Measurements from ENCODE around the gene DCXR.

Gene DCXR

DNA sequence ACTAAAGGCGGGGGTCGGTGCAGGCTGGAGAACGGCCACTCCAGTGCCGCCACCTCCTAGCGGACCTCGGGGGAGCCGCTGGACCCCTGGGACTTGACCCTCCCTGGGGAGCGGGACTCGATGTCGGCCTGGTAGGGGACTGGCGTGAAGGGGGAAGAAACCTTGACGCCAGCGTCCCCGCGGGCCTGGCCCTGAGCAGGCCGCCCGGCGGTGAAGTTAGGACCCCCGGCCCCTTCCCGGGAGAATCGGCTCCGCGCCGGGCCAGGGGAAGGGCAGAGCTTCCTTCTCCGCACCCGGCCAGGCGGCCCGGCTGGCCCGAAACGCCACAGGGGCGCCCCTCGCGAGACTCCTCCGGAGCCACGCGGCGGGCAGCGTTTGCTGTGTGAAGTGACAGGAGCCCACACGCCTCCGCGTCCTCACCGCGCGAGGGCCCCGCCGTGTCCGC, 27.7 kb upstream of the DCXR start:
- Histone ChIP-seq H3K9me3 (ENCODE audit: control insufficient read depth, low read length) (no peaks in the 10 kb centered on the region), H3K36me3 (ENCODE audit: control insufficient read depth, insufficient read depth, low read length) (no peaks in the 10 kb centered on the region), H3K4me3 (ENCODE audit: low read length) (peak overlapping the region; percentile 74), H3K9ac (ENCODE audit: low read length) (peak overlapping the region; percentile 79), H3K27me3 (ENCODE audit: control insufficient read depth, insufficient read depth, low read length) (no peaks in the 10 kb centered on the region), H3K4me1 (ENCODE audit: control insufficient read depth, insufficient read depth, low read length) (peaks cover 20% of the 10 kb centered on the region)

DNA sequence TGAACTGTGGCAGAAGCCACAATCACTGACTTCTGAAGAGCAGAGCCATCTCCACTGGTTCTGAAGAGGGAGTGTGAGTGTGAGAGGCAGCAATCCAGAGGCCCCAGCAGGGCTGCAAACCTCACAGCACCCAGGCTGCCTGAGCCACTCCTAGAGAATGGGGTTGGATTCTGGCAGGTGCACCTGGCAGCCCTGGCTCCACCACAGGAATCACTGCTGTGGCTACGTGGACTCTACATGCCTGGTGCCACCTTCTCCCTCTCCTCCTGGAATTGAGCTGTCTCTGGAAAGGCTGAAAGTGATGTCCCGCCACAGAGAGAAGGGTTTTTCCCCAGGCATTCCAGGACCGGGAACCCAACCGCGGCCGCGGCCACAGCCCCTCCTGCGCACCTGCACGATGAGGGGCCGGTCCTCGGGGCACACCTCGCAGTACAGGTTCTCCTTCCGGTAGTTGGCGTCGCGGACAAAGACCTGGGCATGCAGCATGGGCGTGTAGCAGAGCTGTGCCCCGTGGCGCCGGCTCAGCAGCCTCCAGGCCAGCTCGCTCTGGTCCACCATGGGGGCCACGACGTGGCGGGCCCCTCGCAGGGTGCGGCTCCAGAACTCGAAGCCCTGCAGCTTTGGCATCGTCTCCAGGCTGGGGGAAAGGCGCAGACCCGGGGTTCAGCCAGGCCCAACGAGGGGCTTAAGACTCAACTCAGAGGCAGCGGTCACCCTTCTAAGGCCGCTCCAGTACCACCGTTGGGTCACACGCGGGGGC, 27.1 kb upstream of the DCXR start:
- Histone ChIP-seq H3K4me3 (ENCODE audit: low read length) (peak overlapping the region; percentile 74), H3K27me3 (ENCODE audit: control insufficient read depth, insufficient read depth, low read length) (no peaks in the 10 kb centered on the region), H3K36me3 (ENCODE audit: control insufficient read depth, insufficient read depth, low read length) (no peaks in the 10 kb centered on the region), H3K4me1 (ENCODE audit: control insufficient read depth, insufficient read depth, low read length) (peaks cover 20% of the 10 kb centered on the region), H3K9ac (ENCODE audit: low read length) (peak overlapping the region; percentile 79), H3K9me3 (ENCODE audit: control insufficient read depth, low read length) (no peaks in the 10 kb centered on the region)

DNA sequence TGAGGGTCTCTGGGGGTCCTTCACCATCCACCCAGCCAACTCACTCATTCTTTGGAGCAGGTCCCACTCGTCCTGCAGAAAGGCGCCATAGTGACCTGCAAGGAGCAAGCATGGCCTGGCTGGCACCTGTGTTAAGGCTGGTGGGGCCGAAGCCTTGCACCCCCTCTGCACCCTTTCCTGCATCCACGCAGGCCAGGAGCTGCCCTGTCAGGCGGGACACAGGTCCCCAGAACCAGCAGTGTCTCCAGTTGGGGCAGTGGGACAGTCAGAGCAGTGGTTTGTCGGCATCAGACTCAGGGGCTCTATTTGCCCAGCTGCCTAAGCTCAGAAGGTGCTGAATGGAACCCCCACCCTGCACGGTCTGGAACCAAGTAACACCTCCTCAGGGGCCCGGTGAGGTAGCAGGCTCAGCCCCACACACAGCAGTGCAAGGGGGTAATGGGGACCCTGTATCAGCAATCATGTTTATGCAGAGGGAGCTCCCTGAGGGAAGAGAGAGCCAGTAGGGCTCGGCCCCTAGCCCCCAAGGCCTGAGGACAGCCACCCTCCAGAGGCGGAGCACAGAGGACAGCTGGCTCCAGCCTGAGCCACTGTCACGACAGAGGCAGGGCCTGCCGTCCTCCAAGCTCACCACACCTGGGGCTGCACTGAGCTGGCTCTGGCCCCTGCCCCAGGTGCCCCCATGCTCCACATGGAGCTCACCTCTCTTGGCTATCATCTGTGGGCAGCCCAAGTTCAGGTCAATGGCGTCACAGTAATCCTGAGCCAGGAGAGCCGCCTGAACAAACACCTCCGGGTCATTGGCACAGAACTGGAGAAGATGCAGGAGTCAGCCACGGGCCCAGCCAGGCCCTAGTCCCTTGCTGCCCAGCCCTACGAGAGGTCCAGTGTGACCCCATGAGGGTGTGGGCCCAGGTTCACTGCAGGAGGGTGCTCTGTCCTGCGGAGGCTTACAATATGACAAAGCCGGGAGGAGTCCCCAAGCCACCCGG, 26.2 kb upstream of the DCXR start:
- Histone ChIP-seq H3K4me1 (ENCODE audit: control insufficient read depth, insufficient read depth, low read length) (peaks cover 20% of the 10 kb centered on the region), H3K27me3 (ENCODE audit: control insufficient read depth, insufficient read depth, low read length) (no peaks in the 10 kb centered on the region), H3K9me3 (ENCODE audit: control insufficient read depth, low read length) (no peaks in the 10 kb centered on the region), H3K9ac (ENCODE audit: low read length) (no peak overlapping the region), H3K36me3 (ENCODE audit: control insufficient read depth, insufficient read depth, low read length) (no peaks in the 10 kb centered on the region), H3K4me3 (ENCODE audit: low read length) (peak overlapping the region; percentile 74)

DNA sequence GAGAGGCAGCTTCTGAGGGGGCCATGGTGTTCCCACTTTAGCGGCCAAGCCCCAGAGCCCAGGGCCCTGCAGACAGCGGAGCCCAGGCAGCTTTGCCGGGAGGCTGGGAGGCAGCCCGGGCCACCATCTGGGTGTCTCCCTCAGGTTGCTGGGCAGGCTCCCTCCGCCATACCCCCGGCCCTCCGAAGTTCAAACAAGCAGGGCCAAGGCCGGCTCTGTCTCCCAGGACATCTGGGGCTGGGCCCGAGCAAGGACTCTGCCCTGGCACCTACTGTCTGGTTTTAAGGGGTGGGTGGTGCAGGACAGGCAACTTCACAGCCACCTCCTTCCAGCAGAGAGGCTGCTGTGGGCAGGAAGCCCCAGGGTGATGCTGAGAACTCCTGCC, 25.5 kb upstream of the DCXR start:
- no peak overlapping the region for H3K4me3 ChIP-seq (ENCODE audit: low read length)
- H3K36me3 ChIP-seq (ENCODE audit: control insufficient read depth, insufficient read depth, low read length): no peaks in the 10 kb centered on the region
- no peaks in the 10 kb centered on the region for H3K27me3 ChIP-seq (ENCODE audit: control insufficient read depth, insufficient read depth, low read length)
- peaks cover 20% of the 10 kb centered on the region for H3K4me1 ChIP-seq (ENCODE audit: control insufficient read depth, insufficient read depth, low read length)
- no peaks in the 10 kb centered on the region for H3K9me3 ChIP-seq (ENCODE audit: control insufficient read depth, low read length)
- H3K9ac ChIP-seq (ENCODE audit: low read length): no peak overlapping the region

DNA sequence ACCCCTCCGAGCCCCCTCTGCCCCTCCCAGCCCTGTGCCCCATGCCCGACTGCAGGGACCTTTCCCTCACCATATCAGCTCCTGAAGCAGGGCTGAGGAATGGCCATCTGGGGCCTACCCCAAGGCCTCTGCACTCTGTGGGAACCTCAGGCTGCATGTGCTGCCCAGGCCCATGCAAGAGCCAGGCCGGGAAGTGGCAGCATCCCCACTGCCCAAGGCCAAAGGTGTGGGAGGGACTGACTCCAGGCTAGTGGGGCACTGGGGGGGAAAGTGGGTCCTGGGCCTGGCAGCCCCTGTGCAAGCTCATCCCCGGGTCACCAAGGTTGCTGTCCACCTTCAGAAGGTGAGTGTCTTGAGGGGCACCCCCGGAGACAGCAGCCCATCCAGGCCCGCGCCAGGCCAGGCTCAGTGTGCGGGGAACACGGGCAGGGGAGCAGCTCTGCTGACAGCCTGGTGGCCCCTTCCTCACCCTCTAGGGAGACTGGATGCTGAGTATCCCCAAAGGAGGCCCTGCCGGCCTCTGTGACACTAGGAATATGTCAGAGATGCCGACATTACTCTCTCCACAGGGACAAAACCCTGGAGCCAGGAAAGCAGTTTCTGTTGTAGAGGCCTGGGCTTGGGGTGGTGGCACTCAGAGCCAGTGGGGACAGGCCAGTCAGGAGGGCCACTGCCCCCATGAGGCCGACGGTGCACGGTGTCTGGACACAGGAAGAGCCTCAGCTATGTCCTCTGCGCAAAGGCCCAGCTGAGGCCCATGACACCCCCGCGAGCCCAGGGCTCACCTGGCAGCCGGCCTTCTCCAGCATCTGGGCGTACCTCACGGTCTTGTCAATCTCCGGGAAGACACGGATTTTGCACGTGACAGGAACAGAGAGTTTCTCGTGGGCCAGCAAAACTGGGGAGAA, 24.8 kb upstream of the DCXR start:
- peaks cover 20% of the 10 kb centered on the region for H3K4me1 ChIP-seq (ENCODE audit: control insufficient read depth, insufficient read depth, low read length)
- H3K9me3 ChIP-seq (ENCODE audit: control insufficient read depth, low read length): no peaks in the 10 kb centered on the region
- no peaks in the 10 kb centered on the region for H3K36me3 ChIP-seq (ENCODE audit: control insufficient read depth, insufficient read depth, low read length)
- no peak overlapping the region for H3K4me3 ChIP-seq (ENCODE audit: low read length)
- H3K27me3 ChIP-seq (ENCODE audit: control insufficient read depth, insufficient read depth, low read length): no peaks in the 10 kb centered on the region
- no peak overlapping the region for H3K9ac ChIP-seq (ENCODE audit: low read length)

DNA sequence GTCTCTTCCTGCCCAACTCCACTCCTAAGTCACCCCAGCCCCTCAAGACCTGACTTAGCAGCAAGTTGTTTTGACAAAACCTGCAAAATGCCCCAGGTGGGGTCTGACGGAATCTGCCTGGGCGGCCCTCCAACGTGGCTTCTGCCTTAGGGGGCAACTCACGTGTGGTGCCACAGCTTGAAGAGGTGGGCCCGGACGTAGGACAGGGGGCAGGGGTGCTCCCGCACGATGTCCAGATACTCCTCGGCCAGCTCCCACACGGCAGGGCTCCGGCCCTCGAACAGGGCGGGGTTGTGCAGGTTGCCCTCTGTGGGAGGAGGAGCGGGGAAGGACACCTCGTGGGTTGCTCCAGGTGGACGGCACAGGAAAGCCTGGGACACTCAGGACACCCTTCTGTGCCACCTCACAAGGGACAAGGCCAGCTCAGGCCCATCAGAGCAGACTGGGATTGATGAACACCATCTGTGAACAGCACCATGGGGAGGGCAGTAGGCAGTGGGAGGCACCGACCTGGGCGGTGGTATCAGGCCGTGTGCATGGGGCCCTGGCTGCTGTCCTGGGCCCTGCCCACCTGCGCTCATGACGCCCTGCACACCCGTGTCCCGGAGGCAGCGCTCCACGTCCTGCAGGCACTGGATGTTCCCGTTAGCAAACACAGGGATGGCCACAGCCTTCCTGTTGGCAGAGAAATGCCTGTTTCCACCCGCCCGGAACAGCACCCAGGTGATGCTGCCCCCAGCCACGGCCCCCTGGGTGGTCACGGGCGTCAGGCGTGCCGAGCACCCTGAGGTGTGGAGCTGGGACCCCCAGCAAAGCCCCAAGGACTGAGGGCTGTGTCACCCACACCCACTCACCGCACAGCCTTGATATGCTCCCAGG, 23.8 kb upstream of the DCXR start:
- Histone ChIP-seq H3K9ac (ENCODE audit: low read length) (no peak overlapping the region), H3K36me3 (ENCODE audit: control insufficient read depth, insufficient read depth, low read length) (no peaks in the 10 kb centered on the region), H3K4me1 (ENCODE audit: control insufficient read depth, insufficient read depth, low read length) (peaks cover 20% of the 10 kb centered on the region), H3K9me3 (ENCODE audit: control insufficient read depth, low read length) (no peaks in the 10 kb centered on the region), H3K4me3 (ENCODE audit: low read length) (no peak overlapping the region), H3K27me3 (ENCODE audit: control insufficient read depth, insufficient read depth, low read length) (no peaks in the 10 kb centered on the region)

DNA sequence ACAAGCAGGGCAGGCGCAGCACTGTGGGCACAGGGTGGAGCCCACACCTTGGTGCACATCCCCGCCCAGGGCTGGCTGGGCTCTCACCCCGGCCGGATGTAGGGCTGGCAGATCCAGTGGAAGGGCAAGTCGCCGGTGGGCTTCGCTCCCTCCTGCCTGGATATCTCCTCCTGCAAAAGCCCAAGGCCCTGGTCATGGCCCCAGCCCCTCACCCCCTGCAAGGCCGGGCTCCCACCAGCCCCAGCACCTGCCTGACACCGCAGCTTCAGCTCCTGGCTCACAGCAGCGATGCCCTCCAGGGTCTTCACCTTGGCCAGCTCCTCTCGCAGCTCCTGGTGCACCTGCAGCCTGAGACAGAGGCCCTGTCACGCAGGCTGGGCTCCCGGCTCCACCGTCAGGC, 23.1 kb upstream of the DCXR start:
- peaks cover 16% of the 10 kb centered on the region for H3K4me1 ChIP-seq (ENCODE audit: control insufficient read depth, insufficient read depth, low read length)
- no peaks in the 10 kb centered on the region for H3K27me3 ChIP-seq (ENCODE audit: control insufficient read depth, insufficient read depth, low read length)
- H3K9ac ChIP-seq (ENCODE audit: low read length): no peak overlapping the region
- no peaks in the 10 kb centered on the region for H3K36me3 ChIP-seq (ENCODE audit: control insufficient read depth, insufficient read depth, low read length)
- H3K9me3 ChIP-seq (ENCODE audit: control insufficient read depth, low read length): no peaks in the 10 kb centered on the region
- no peak overlapping the region for H3K4me3 ChIP-seq (ENCODE audit: low read length)

DNA sequence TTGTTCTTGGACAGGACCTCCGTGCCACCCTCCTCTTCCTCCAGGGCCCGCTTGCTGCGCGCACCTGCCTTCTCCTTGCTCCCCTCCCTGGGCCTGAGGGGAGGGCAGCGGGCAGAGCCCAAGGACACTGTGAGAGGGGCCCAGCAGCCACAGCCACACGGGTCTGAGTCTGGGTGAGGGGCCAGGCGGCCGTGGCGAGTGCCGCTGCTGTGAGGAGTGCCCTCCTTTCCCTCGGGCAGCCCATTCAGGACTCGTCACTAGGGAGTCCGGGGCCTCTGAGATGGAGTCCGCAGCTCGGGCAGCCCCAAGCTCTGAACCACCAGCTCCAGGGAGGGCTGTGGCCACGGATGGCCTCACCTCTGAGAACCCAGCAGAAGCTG, 22.5 kb upstream of the DCXR start:
- Histone ChIP-seq H3K36me3 (ENCODE audit: control insufficient read depth, insufficient read depth, low read length) (peaks cover 4% of the 10 kb centered on the region), H3K9ac (ENCODE audit: low read length) (no peak overlapping the region), H3K4me1 (ENCODE audit: control insufficient read depth, insufficient read depth, low read length) (peaks cover 15% of the 10 kb centered on the region), H3K4me3 (ENCODE audit: low read length) (no peak overlapping the region), H3K9me3 (ENCODE audit: control insufficient read depth, low read length) (no peaks in the 10 kb centered on the region), H3K27me3 (ENCODE audit: control insufficient read depth, insufficient read depth, low read length) (no peaks in the 10 kb centered on the region)

DNA sequence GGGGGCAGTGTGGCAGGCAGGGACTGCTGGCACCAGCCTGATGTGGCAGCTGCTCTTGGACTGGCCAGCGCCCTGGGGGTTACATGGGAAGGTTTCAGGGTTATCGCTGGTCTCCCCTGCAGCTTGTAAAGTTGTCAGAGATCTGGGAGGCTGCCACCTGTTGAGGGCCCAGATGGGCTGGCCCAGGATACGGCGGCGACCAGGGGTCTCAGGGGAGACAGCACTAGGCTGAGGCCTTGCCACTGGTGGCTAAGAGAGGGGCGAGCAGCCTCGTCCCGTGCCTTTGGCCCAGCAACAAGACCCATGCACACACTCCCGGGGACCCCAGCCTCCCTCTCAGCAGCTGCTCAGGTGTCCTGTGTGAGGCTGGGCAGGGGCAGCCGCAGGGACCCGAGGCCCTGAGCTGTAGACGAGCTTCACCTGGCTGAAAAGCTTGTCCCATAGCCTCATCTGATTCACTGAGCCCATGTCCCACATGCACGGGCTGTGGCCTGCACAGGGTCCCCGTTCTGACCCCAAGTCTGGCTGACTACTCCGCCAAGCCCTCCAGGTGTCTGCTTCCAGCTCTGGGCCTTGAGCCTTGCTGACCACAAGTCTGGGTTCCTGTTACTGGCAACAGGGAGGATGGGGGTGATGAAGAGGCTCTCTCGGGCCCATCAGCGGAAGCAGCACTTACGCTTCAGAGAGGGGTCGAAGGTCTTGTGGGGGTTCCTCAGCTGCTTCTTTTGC, 21.9 kb upstream of the DCXR start:
- H3K36me3 ChIP-seq (ENCODE audit: control insufficient read depth, insufficient read depth, low read length): peaks cover 7% of the 10 kb centered on the region
- H3K9ac ChIP-seq (ENCODE audit: low read length): no peak overlapping the region
- no peaks in the 10 kb centered on the region for H3K9me3 ChIP-seq (ENCODE audit: control insufficient read depth, low read length)
- no peak overlapping the region for H3K4me3 ChIP-seq (ENCODE audit: low read length)
- H3K27me3 ChIP-seq (ENCODE audit: control insufficient read depth, insufficient read depth, low read length): no peaks in the 10 kb centered on the region
- H3K4me1 ChIP-seq (ENCODE audit: control insufficient read depth, insufficient read depth, low read length): peaks cover 10% of the 10 kb centered on the region

DNA sequence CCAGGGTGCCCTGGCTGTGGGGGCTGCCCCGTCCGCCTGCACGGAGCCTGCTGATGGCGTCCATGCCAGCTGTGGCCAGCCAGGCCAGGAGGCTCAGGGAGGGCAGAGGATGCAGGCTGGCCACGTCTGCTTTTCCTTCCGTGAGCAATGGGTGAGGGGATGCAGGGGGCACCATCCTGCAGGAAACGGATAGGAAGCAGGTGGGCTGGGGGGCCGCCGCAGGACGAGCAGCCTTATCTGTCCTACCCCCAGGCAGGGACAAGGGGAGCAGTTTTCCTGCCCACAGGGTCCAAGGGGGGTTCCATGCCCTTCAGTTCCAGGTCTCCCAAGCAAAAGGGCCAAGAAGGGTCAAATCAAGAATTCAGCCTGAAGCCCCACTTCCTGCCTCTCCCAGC, 21.4 kb upstream of the DCXR start:
- Histone ChIP-seq H3K9ac (ENCODE audit: low read length) (no peak overlapping the region), H3K27me3 (ENCODE audit: control insufficient read depth, insufficient read depth, low read length) (no peaks in the 10 kb centered on the region), H3K4me3 (ENCODE audit: low read length) (no peak overlapping the region), H3K4me1 (ENCODE audit: control insufficient read depth, insufficient read depth, low read length) (peaks cover 4% of the 10 kb centered on the region), H3K9me3 (ENCODE audit: control insufficient read depth, low read length) (no peaks in the 10 kb centered on the region), H3K36me3 (ENCODE audit: control insufficient read depth, insufficient read depth, low read length) (peaks cover 7% of the 10 kb centered on the region)
